Measurements from ENCODE around the gene NKD2.

NKD2 gene

GRCh38 chr5:1085391-1085790 is 76.8 kb downstream of the NKD2 start:
- no peaks in the 10 kb centered on the region for H3K36me3 ChIP-seq (ENCODE audit: insufficient read depth, low read length)
- no peak overlapping the region for H3K4me2 ChIP-seq (ENCODE audit: low read depth, low read length, poor library complexity, severe bottlenecking)
- no peak for TF ChIP-seq CTCF (conservative IDR thresholded peaks at IDR 0.05; ENCODE audit: low read length)
- TF ChIP-seq EZH2phosphoT487 (IDR thresholded peaks at IDR 0.05; ENCODE audit: borderline replicate concordance) = no peak

GRCh38 chr5:1086137-1086536 is 77.5 kb downstream of the NKD2 start:
- TF ChIP-seq CTCF (conservative IDR thresholded peaks at IDR 0.05; ENCODE audit: low read length) (no peak), EZH2phosphoT487 (IDR thresholded peaks at IDR 0.05; ENCODE audit: borderline replicate concordance) (no peak)
- Histone ChIP-seq H3K36me3 (ENCODE audit: insufficient read depth, low read length) (no peaks in the 10 kb centered on the region), H3K79me2 (ENCODE audit: insufficient read depth, low read length) (no peaks in the 10 kb centered on the region), H3K4me1 (ENCODE audit: insufficient read depth, low read length, poor library complexity, severe bottlenecking) (no peaks in the 10 kb centered on the region), H2AFZ (ENCODE audit: low read length) (no peak overlapping the region), H3K4me2 (ENCODE audit: low read depth, low read length, poor library complexity, severe bottlenecking) (no peak overlapping the region), H3F3A (ENCODE audit: low read depth) (no peaks in the 10 kb centered on the region), H3K4me3 (ENCODE audit: low read length, poor library complexity, severe bottlenecking) (no peak overlapping the region), H3K9ac (ENCODE audit: low read depth, low read length, poor library complexity, severe bottlenecking) (no peak overlapping the region), H3K27me3 (ENCODE audit: insufficient read depth, low read length, poor library complexity, severe bottlenecking) (no peaks in the 10 kb centered on the region), H4K20me1 (ENCODE audit: insufficient read depth, low read length, poor library complexity, severe bottlenecking) (no peaks in the 10 kb centered on the region), H3K9me2 (replicated peaks; ENCODE audit: low read depth, low read length) (no peaks in the 10 kb centered on the region), H3K9me3 (ENCODE audit: insufficient read depth, low read depth, low read length) (no peaks in the 10 kb centered on the region)

More at GRCh38 chr5:1085391-1085790, 76.8 kb downstream of the NKD2 start:
- no peaks in the 10 kb centered on the region for H3K79me2 ChIP-seq (ENCODE audit: insufficient read depth, low read length)
- no peak overlapping the region for H3K4me3 ChIP-seq (ENCODE audit: low read length, poor library complexity, severe bottlenecking)
- no peaks in the 10 kb centered on the region for H3K9me3 ChIP-seq (ENCODE audit: insufficient read depth, low read depth, low read length)
- H4K20me1 ChIP-seq (ENCODE audit: insufficient read depth, low read length, poor library complexity, severe bottlenecking) = no peaks in the 10 kb centered on the region
- no peaks in the 10 kb centered on the region for H3K27me3 ChIP-seq (ENCODE audit: insufficient read depth, low read length, poor library complexity, severe bottlenecking)
- no peaks in the 10 kb centered on the region for H3K9me2 ChIP-seq (replicated peaks; ENCODE audit: low read depth, low read length)
- H3K9ac ChIP-seq (ENCODE audit: low read depth, low read length, poor library complexity, severe bottlenecking) = no peak overlapping the region
- H3K4me1 ChIP-seq (ENCODE audit: insufficient read depth, low read length, poor library complexity, severe bottlenecking) = no peaks in the 10 kb centered on the region
- no peak overlapping the region for H2AFZ ChIP-seq (ENCODE audit: low read length)
- H3F3A ChIP-seq (ENCODE audit: low read depth) = no peaks in the 10 kb centered on the region

GRCh38 chr5:1086871-1087270 is 78.3 kb downstream of the NKD2 start:
- H3K9me2 ChIP-seq (replicated peaks; ENCODE audit: low read depth, low read length) = no peaks in the 10 kb centered on the region
- H3K27me3 ChIP-seq (ENCODE audit: insufficient read depth, low read length, poor library complexity, severe bottlenecking) = no peaks in the 10 kb centered on the region
- no peaks in the 10 kb centered on the region for H3K79me2 ChIP-seq (ENCODE audit: insufficient read depth, low read length)
- no peaks in the 10 kb centered on the region for H4K20me1 ChIP-seq (ENCODE audit: insufficient read depth, low read length, poor library complexity, severe bottlenecking)
- no peaks in the 10 kb centered on the region for H3K4me1 ChIP-seq (ENCODE audit: insufficient read depth, low read length, poor library complexity, severe bottlenecking)
- H3K4me3 ChIP-seq (ENCODE audit: low read length, poor library complexity, severe bottlenecking) = no peak overlapping the region
- no peak overlapping the region for H3K4me2 ChIP-seq (ENCODE audit: low read depth, low read length, poor library complexity, severe bottlenecking)
- no peaks in the 10 kb centered on the region for H3K9me3 ChIP-seq (ENCODE audit: insufficient read depth, low read depth, low read length)
- H3K36me3 ChIP-seq (ENCODE audit: insufficient read depth, low read length) = no peaks in the 10 kb centered on the region
- no peak overlapping the region for H2AFZ ChIP-seq (ENCODE audit: low read length)
- TF ChIP-seq EZH2phosphoT487 (IDR thresholded peaks at IDR 0.05; ENCODE audit: borderline replicate concordance) (no peak), CTCF (conservative IDR thresholded peaks at IDR 0.05; ENCODE audit: low read length) (no peak)
- no peak overlapping the region for H3K9ac ChIP-seq (ENCODE audit: low read depth, low read length, poor library complexity, severe bottlenecking)
- H3F3A ChIP-seq (ENCODE audit: low read depth) = no peaks in the 10 kb centered on the region
